GM12878 (cell line): ENCODE data around the gene ISLR.

Source experiments
- CBX3 ChIP-seq: fragments of 200-600 bp; sonication (generic); IDR thresholded peaks from 2 replicates; pipeline ENCODE4 v1.6.1; 2016; ENCODE audit warnings: low read depth, borderline replicate concordance
- FOXM1 ChIP-seq: IDR thresholded peaks from 2 replicates; pipeline ENCODE4 v1.6.1; 2012; ENCODE audit warnings: low read depth, mild to moderate bottlenecking, inconsistent platforms, low read length, moderate library complexity
- KAT2A ChIP-seq: conservative IDR thresholded peaks from 2 replicates; pipeline ENCODE4 v1.6.1; 2011; ENCODE audit warnings: low read depth, low read length; ENCODE audit not compliant: control insufficient read depth
- KDM1A ChIP-seq: fragments of 200-600 bp; sonication (generic); IDR thresholded peaks from 2 replicates; pipeline ENCODE4 v1.6.1; 2016; ENCODE audit warnings: borderline replicate concordance
- MTA2 ChIP-seq: fragments of 450-650 bp; IDR thresholded peaks from 2 replicates; pipeline ENCODE4 v1.6.1; 2016; ENCODE audit warnings: low read depth, mild to moderate bottlenecking, moderate library complexity
- POLR2AphosphoS5 ChIP-seq: IDR thresholded peaks from 2 replicates; pipeline ENCODE4 v1.6.1; 2011; ENCODE audit warnings: mild to moderate bottlenecking, low read length, inconsistent platforms
- RCOR1 ChIP-seq: conservative IDR thresholded peaks from 2 replicates; pipeline ENCODE4 v1.6.1; 2012; ENCODE audit warnings: low read depth, low read length, improper control_type of control experiment
- RFX5 ChIP-seq: IDR thresholded peaks from 2 replicates; pipeline ENCODE4 v1.6.1; 2011; ENCODE audit warnings: low read depth, low read length, improper control_type of control experiment
- SUZ12 ChIP-seq: fragments of 200-600 bp; sonication (generic); IDR thresholded peaks from one replicate; pipeline ENCODE4 v1.6.1; 2018; ENCODE audit warnings: antibody characterized with exemption, mild to moderate bottlenecking; ENCODE audit not compliant: unreplicated experiment
- ZNF24 ChIP-seq: fragments of 450-650 bp; IDR thresholded peaks from 2 replicates; pipeline ENCODE4 v1.6.1; 2017; ENCODE audit warnings: antibody characterized with exemption, mild to moderate bottlenecking
- ZSCAN29 ChIP-seq: fragments of 450-650 bp; IDR thresholded peaks from 2 replicates; pipeline ENCODE4 v1.6.1; 2017; ENCODE audit warnings: mild to moderate bottlenecking, moderate library complexity
- TF ChIP-seq, protein P1 (sequence below): fragments of 450-650 bp; IDR thresholded peaks from 2 replicates; pipeline ENCODE4 v1.6.1; 2017; ENCODE audit warnings: antibody characterized with exemption, mild to moderate bottlenecking, moderate library complexity
- TF ChIP-seq, protein P2 (sequence below), 3 experiments: IDR thresholded peaks in 2 of 3; conservative IDR thresholded peaks in 1 of 3; 2 replicates each; pipeline ENCODE4 v1.5.1; 2011; ENCODE audit warnings: low read depth in 3 of 3, low read length in 3 of 3, mild to moderate bottlenecking in 3 of 3, control low read depth in 2 of 3, moderate library complexity in 2 of 3, inconsistent platforms in 1 of 3, mixed read lengths in 1 of 3; ENCODE audit not compliant: control insufficient read depth in 2 of 3, insufficient read depth in 1 of 3; ENCODE audit errors: extremely low read depth in 1 of 3
- TF ChIP-seq, protein P3 (sequence below): IDR thresholded peaks from 2 replicates; pipeline ENCODE4 v1.6.1; 2012; ENCODE audit warnings: low read length, inconsistent platforms

DNA sequence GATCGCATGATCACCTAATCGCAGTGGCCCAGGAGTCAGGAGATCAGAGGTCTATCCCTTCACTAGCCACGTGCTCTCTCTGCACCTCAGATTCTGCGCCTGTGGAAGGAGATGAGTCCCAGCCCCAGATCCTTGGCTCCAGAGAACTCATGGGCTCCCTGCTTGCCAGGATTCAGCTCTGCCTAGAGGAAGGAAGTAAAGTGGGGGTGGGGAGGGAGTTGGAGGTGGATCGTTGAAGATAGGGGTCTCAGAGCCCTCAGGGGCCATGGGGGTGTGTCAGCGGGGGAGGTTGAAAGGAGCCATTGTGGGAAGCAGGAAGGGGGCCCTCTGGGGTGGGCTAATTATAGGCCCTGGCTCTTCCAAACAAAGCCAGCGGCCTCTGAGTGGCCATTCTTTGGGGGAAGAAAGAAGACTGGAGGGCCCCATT lies 40.4 kb downstream of the ISLR start:
- no peak for TF ChIP-seq CBX3
- TF ChIP-seq, protein P1, sequence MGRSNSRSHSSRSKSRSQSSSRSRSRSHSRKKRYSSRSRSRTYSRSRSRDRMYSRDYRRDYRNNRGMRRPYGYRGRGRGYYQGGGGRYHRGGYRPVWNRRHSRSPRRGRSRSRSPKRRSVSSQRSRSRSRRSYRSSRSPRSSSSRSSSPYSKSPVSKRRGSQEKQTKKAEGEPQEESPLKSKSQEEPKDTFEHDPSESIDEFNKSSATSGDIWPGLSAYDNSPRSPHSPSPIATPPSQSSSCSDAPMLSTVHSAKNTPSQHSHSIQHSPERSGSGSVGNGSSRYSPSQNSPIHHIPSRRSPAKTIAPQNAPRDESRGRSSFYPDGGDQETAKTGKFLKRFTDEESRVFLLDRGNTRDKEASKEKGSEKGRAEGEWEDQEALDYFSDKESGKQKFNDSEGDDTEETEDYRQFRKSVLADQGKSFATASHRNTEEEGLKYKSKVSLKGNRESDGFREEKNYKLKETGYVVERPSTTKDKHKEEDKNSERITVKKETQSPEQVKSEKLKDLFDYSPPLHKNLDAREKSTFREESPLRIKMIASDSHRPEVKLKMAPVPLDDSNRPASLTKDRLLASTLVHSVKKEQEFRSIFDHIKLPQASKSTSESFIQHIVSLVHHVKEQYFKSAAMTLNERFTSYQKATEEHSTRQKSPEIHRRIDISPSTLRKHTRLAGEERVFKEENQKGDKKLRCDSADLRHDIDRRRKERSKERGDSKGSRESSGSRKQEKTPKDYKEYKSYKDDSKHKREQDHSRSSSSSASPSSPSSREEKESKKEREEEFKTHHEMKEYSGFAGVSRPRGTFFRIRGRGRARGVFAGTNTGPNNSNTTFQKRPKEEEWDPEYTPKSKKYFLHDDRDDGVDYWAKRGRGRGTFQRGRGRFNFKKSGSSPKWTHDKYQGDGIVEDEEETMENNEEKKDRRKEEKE = no peak
- no peak for TF ChIP-seq RCOR1
- TF ChIP-seq POLR2AphosphoS5 = no peak
- TF ChIP-seq, protein P2, sequence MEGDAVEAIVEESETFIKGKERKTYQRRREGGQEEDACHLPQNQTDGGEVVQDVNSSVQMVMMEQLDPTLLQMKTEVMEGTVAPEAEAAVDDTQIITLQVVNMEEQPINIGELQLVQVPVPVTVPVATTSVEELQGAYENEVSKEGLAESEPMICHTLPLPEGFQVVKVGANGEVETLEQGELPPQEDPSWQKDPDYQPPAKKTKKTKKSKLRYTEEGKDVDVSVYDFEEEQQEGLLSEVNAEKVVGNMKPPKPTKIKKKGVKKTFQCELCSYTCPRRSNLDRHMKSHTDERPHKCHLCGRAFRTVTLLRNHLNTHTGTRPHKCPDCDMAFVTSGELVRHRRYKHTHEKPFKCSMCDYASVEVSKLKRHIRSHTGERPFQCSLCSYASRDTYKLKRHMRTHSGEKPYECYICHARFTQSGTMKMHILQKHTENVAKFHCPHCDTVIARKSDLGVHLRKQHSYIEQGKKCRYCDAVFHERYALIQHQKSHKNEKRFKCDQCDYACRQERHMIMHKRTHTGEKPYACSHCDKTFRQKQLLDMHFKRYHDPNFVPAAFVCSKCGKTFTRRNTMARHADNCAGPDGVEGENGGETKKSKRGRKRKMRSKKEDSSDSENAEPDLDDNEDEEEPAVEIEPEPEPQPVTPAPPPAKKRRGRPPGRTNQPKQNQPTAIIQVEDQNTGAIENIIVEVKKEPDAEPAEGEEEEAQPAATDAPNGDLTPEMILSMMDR (IDR thresholded peaks at IDR 0.05 in 2 of 3, conservative IDR thresholded peaks at IDR 0.05 in 1 of 3; ENCODE audit: control insufficient read depth in 2 of 3, extremely low read depth in 1 of 3, insufficient read depth in 1 of 3, low read depth in 3 of 3, low read length in 3 of 3) = no peak
- no peak for TF ChIP-seq RFX5
- no peak for TF ChIP-seq MTA2
- TF ChIP-seq SUZ12 = no peak
- no peak for TF ChIP-seq FOXM1
- no peak for TF ChIP-seq KAT2A
- TF ChIP-seq ZSCAN29 = no peak
- TF ChIP-seq ZNF24 = no peak
- TF ChIP-seq, protein P3, sequence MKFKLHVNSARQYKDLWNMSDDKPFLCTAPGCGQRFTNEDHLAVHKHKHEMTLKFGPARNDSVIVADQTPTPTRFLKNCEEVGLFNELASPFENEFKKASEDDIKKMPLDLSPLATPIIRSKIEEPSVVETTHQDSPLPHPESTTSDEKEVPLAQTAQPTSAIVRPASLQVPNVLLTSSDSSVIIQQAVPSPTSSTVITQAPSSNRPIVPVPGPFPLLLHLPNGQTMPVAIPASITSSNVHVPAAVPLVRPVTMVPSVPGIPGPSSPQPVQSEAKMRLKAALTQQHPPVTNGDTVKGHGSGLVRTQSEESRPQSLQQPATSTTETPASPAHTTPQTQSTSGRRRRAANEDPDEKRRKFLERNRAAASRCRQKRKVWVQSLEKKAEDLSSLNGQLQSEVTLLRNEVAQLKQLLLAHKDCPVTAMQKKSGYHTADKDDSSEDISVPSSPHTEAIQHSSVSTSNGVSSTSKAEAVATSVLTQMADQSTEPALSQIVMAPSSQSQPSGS = no peak
- TF ChIP-seq KDM1A = no peak
